ENCODE data around the gene CCDC183. TPM values are rescaled to one million over a fixed set of nuclear protein-coding genes. Genes with fewer than 3 reads are reported as not detected.

Gene CCDC183
- total RNA-seq, 1 experiment from 2014 or later, result 1.1 TPM

DNA sequence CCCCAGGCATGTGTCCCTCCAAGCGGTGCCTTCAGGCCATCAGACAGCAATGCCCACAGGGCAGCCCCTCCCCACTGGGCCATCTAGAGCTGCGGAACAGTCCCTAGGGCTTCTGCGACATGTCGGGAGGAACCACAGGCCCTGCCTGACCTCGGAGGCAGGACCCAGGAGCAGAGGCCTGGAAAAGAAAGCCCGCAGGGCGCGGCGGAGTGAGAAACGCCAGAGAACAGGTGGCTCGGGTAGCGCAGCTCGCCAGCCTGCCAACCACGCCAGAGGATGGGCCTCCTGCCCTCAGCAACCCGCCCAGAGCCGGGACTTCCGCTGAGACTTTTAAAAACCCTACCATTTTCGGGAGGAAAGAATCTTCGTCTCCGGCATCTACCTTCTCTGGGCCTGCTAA is 38.8 kb upstream of the CCDC183 start:
- Histone ChIP-seq H3K4me2 (ENCODE audit: insufficient read depth, insufficient read length, low read length) (no peak overlapping the region), H3K79me2 (ENCODE audit: insufficient read depth, low read length) (no peaks in the 10 kb centered on the region), H3K4me1 (ENCODE audit: insufficient read depth, low read length) (no peaks in the 10 kb centered on the region), H2BK20ac (ENCODE audit: low read depth, low read length, poor library complexity, severe bottlenecking) (no peak overlapping the region), H4K20me1 (ENCODE audit: control insufficient read depth, insufficient read depth, insufficient read length) (no peaks in the 10 kb centered on the region), H3K4ac (ENCODE audit: low read depth, low read length) (no peak overlapping the region), H3K27me3 (ENCODE audit: insufficient read depth, low read length) (no peaks in the 10 kb centered on the region), H4K5ac (ENCODE audit: insufficient read length, low read depth, low read length) (no peak overlapping the region), H3K14ac (ENCODE audit: insufficient read depth, low read length) (no peak overlapping the region), H3K56ac (ENCODE audit: insufficient read length, low read depth, low read length) (no peak overlapping the region), H4K8ac (replicated peaks; ENCODE audit: insufficient read length, low read depth, low read length) (no peak overlapping the region), H3K27ac (ENCODE audit: insufficient read length, low read depth, low read length) (no peak overlapping the region), H3K9ac (ENCODE audit: extremely low read depth, insufficient read length, low read length) (no peak overlapping the region), H3K9me3 (ENCODE audit: control insufficient read depth, low read depth, low read length) (no peaks in the 10 kb centered on the region), H4K91ac (ENCODE audit: insufficient read length, low read depth, low read length) (no peak overlapping the region), H3K23ac (ENCODE audit: insufficient read length, low read depth, low read length) (no peak overlapping the region), H3K79me1 (ENCODE audit: insufficient read depth, low read depth, low read length, poor library complexity, severe bottlenecking) (no peaks in the 10 kb centered on the region), H2BK5ac (ENCODE audit: insufficient read length, low read length) (no peak overlapping the region), H3T11ph (ENCODE audit: low read length) (no peak overlapping the region), H2AK5ac (ENCODE audit: insufficient read length, low read length) (no peak overlapping the region), H2AFZ (ENCODE audit: low read length) (no peak overlapping the region), H3K23me2 (ENCODE audit: insufficient read length, low read depth, low read length, poor library complexity, severe bottlenecking) (no peaks in the 10 kb centered on the region), H2BK12ac (ENCODE audit: insufficient read length, low read depth, low read length) (no peak overlapping the region), H2BK15ac (ENCODE audit: low read depth, low read length) (no peak overlapping the region), H2BK120ac (ENCODE audit: low read depth, low read length, poor library complexity, severe bottlenecking) (no peak overlapping the region), H3K18ac (ENCODE audit: insufficient read length, low read depth, low read length) (no peak overlapping the region)
- no CpG with 5 or more reads among the region's 20 CpGs for WGBS (ENCODE audit: extremely low coverage, insufficient read length, low lambda C conversion rate)
- Mint-ChIP-seq H3K4me3 (no peak overlapping the region), H3K36me3 (ENCODE audit: insufficient read depth in 1 of 3, low read depth in 3 of 3) (peaks cover 2 to 13% (median 2%) of the 10 kb centered on the region in 3 experiments; a peak in 5 of 7 replicates), H3K27me3 (ENCODE audit: low read depth) (peaks cover 6% of the 10 kb centered on the region), H3K27ac (no peak overlapping the region), H3K9me3 (peaks cover 12 to 15% of the 10 kb centered on the region in 2 experiments; a peak in 4 of 5 replicates), H3K4me1 (peaks cover 9 to 19% of the 10 kb centered on the region in 2 experiments; a peak in 3 of 4 replicates)
- TF ChIP-seq, protein P1, sequence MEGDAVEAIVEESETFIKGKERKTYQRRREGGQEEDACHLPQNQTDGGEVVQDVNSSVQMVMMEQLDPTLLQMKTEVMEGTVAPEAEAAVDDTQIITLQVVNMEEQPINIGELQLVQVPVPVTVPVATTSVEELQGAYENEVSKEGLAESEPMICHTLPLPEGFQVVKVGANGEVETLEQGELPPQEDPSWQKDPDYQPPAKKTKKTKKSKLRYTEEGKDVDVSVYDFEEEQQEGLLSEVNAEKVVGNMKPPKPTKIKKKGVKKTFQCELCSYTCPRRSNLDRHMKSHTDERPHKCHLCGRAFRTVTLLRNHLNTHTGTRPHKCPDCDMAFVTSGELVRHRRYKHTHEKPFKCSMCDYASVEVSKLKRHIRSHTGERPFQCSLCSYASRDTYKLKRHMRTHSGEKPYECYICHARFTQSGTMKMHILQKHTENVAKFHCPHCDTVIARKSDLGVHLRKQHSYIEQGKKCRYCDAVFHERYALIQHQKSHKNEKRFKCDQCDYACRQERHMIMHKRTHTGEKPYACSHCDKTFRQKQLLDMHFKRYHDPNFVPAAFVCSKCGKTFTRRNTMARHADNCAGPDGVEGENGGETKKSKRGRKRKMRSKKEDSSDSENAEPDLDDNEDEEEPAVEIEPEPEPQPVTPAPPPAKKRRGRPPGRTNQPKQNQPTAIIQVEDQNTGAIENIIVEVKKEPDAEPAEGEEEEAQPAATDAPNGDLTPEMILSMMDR (conservative IDR thresholded peaks at IDR 0.05), result no peak
- DNase-seq, result no peak
